GM19328 (cell line): ENCODE measurements around the gene MYRIP.
"Not testable (repeated sequence)": the region's sequence is repeated elsewhere in the genome, so short reads cannot be mapped to it uniquely, and the experiment has no call there.

Experiments used
- ATAC-seq: cut with Tn5 transposase; IDR thresholded peaks from one replicate; pipeline ENCODE4 v1.9.1; 2021; ENCODE audit warnings: mild to moderate bottlenecking, moderate library complexity; ENCODE audit not compliant: unreplicated experiment

MYRIP gene

DNA sequence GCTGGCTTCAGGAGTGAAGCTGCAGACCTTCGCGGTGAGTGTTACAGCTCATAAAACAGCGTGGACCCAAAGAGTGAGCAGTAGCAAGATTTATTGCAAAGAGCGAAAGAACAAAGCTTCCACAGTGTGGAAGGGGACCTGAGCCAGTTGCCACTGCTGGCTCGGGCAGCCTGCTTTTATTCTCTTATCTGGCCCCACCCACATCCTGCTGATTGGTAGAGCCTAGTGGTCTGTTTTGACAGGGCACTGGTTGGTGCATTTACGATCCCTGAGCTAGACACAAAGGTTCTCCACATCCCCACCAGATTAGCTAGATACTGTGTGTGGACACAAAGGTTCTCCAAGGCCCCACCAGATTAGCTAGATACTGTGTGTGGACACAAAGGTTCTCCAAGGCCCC is 267.7 kb downstream of the MYRIP start:
- not testable (repeated sequence) for ATAC-seq

DNA sequence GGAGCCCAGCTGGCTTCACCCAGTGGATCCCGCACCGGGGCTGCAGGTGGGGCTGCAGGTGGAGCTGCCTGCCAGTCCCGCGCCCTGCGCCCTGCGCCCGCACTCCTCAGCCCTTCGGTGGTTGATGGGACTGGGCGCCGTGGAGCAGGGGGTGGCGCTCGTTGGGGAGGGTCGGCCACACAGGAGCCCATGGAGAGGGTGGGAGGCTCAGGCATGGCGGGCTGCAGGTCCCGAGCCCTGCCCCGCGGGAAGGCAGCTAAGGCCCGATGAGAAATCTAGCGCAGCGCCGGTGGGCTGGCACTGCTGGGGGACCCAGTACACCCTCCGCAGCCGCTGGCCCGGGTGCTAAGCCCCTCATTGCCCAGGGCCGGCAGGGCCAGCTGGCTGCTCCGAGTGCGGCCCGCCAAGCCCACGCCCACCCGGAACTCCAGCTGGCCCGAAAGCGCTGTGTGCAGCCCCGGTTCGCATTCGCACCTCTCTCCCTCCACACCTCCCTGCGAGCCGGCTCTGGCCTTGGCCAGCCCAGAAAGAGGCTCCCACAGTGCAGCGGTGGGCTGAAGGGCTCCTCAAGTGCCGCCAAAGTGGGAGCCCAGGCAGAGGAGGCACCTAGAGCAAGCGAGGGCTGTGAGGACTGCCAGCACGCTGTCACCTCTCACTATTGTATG is 268.6 kb downstream of the MYRIP start:
- not testable (repeated sequence) for ATAC-seq

DNA sequence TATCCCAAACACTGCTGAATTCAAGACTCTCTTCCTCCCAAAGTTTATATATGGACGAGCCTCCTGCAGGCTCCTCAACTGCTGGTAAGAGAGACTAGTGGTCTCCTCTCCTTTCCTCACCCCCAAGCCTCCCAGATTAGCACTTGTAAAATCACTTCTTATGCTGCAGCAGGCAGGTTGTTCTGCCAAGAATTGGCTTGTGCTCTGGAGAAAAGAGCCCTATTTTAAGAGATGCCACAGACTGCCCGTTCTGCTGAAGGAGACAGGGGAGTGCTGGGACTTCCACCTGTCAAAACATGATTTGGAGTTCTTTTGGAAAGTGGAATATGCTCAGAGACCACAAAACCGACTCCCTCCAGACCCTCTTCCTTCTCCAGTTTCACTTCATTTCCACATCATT is 269.2 kb downstream of the MYRIP start:
- no peak for ATAC-seq

DNA sequence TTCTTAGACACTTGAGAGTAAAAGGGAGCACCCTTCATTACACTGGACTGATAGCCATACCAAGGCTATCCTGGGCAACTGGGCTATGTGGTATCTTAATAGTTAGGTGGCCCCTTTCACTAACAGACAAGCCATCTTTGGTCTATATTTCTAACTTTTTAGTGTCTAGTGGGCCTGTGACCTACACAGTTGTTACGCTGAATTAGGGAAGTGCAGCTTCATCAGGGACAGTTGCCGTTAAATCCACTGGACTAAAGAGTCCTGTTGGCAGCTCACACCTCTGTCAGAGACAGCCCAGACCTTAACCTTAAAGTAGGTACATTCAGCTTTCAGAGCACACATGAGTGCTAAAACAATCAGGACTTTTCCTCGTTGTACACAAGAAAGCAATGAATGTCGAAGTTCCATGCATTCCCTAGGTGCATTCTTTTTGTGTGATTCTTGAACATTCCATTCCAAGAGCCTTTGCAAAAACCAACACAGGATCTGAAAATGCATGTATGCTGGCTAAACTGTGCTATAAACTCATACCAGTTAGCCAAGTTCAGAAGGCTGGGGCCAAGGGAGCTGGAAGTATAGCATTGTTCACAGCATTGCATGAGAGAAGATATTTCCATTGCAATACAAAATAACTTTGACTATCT is 269.9 kb downstream of the MYRIP start:
- no peak for ATAC-seq

DNA sequence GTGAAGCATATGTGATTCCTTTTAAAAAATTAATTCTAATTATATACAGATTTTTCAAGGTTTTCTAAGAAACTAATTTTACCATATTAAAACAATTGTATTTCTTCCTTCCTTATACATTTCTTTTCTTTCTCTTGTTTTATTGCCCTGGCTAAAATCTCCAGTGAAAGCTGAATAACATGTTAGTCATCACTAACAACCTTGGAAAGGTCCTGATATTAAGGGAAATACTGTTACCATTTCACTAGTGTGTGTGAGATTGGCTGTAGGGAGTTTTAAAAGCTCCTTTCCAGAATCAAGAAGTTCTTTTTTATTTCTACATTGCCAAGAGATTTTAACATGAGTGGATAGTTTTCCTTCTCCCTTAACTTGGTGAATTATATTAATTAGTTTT is 270.4 kb downstream of the MYRIP start:
- no peak for ATAC-seq

DNA sequence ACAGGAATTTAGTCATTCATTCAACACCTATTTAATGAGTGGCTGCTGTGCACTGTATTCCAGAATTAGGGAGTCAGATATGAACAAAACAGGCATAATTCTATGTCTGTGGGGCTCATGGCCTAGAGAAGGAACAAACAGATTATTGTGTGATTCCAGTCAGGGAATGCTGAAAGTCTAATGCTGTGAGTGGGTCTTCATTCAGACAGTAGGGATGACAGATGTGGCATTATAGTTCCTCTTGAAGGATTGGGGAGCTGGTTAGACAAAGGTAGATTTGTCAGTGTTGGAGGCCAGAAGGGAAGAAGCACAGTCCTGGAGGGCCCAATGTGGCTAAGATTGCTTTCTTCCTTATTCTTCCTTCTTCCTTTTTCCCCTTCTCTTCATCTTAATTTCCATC is 273.7 kb downstream of the MYRIP start:
- ATAC-seq = no peak

DNA sequence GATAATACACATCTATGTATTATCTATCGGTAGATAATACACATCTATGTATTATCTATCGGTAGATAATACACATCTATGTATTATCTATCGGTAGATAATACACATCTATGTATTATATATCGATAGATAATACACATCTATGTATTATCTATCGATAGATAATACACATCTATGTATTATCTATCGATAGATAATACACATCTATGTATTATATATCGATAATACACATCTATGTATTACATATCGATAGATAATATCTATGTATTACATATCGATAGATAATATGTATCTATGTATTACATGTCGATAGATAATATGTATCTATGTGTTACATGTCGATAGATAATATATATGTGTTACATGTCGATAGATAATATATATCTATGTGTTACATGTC is 275.0 kb downstream of the MYRIP start:
- ATAC-seq = not testable (repeated sequence)

DNA sequence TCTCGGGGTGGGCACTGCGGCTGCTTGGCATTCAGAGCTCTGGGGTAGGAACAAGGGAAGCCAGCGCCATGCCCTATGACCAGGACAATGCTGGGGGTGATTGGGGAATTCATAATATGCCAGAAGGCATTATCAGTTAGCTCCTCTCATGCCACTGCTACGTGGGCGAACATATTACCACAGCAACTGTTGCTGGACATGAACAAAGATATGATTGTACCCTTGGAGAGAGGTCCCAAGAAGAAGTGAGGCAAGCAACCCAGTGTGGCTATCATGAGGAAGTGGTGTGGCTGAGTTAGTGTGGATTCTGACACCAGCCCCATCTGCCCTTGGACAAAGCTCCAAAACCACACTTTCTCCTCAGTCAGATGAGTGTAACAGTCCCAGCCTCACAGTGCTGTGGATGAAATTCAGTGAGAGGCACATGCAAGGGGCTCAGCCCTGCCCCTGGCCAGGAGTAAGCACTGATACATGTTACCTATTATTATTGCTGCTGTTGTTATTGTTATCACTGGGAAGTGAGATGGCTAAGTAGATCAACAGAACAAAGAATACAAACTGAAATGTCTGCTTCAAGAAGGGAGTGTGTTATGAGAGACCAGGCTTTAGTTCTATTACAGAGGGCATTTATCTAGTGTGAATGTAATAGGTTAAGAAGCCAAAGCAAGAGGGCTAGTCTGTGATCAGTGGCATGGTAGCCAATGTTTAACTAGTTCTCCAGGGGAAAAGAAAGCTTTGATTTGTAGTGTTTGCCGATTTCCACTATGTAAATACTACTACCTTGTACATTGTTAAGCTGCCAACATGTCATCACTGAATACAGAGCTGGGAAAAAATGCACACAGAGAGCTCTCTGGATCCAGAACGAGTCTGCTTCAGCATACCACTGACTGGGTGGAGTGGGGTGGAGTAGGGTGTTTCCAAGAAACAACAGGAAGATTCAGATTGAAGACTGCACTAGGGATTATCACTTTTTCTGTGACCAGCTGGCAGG is 277.8 kb downstream of the MYRIP start:
- ATAC-seq = no peak

DNA sequence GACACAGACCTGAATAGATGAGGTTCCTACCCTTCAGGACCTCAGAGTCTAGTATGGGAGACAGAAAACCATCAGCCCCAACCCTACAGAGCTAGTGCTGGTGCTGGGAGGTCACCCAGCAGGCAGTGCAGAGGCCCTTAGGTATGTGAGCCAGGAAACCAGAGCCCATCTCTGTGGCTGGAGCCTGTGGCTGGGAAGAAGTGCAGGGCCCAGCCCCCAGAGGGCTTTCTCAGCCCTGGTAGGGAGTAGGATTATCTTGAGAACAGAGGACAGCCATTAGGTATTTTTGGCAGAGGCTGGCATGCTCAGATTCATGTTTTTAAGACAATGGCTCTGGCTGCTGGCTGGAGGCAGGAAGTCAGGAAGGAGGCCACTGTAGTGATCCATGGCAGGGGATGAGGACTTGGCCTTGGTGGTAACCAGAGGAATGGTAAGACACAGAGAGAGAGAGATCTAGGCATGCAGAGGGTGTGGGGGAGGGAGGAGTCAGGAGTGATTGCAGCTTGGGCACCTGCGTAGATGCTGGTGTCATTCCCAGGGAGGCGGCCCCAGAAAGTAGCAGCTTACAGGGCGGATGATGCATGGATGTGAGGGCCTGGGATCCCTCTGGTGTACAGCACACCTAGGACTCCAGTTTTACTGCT is 279.2 kb downstream of the MYRIP start:
- no peak for ATAC-seq

DNA sequence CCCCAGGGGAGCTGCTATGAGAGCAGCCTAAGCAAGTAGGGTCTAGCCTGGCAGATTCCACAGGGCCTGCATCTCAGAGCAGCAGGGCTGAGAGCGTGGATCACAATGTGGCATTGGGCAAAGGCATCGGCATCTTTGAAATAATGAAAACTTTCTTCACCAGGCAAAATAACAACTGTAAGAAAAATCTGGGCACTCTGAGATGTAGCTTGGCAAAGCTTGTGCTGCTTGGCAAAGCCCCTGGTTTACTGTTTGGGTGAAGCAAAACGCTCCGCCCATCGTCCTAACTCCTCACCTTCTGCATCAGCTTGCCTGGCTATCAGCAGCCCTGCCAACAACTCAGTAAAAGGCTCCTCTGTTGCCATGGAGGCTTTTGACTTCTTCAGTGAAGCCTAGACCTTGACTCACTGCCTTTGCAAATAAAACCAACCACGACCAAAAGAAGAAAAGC is 287.3 kb downstream of the MYRIP start:
- ATAC-seq = no peak

DNA sequence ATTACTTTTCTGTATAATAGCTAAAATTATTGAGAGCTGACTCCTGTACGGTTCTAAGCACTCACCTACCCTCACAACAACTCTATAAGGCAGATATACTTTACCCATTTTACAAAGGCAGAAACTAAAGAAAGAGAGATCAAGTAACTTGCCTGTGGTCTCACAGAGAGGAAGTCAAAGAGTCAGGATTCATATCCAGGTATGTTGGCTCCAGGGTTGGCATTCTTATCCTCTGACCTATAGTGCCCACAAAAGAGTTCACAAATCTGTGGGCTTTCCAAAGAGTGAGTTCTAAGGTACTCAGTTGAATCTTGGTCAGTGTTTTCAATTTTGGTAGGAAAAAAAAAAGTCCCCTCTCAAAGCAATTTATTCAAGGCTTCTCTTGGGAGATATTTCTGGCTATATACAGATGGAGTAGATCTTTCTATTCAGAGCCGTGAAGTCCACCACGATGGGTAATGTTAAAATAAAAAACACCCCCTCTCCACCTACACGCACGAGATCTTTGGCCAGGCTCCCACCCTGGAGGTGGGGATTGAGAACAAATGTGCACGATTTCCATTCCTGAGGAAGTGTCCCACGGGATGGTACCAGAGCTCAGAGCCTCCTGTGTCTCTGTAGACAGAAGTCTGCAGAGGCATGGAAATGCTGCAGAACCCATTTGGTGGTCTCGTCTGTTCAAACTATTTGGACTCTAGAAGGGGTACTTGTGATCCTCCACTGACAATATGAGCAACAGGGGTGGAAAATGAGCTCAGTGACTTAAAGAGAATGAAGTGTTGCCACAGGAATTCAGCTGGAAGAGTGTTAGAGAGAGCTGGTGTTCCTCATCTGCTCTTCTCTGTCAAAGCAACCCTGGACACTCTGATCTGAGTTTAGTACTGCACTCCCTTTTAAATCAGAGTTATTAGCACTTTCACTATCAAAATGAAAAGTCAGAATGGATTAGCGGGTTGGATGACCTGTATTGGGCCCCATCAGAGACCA is 288.0 kb downstream of the MYRIP start:
- no peak for ATAC-seq

DNA sequence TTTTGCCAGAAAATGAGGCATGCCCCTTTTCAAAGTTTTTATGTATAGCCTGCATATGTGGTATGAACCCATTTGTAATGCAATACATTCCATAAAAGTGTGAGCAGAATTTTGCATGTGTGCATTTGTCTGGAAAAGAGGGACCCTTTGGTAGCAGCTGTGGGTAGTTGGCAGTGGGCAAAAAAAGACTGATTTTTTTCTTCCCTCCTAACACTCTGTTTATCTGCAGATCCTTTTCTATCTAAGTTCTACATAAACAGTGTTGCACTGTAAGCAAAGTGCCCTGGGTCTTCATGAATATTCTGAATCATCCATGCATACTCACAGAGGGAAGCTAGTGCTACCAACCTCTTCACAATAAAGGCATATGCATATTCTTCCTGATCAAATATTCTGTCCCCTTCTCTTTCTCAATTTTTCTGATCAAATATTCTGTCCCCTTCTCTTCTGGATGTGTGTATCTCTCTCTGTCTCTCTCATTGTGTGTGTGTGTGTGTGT is 288.9 kb downstream of the MYRIP start:
- ATAC-seq = no peak

DNA sequence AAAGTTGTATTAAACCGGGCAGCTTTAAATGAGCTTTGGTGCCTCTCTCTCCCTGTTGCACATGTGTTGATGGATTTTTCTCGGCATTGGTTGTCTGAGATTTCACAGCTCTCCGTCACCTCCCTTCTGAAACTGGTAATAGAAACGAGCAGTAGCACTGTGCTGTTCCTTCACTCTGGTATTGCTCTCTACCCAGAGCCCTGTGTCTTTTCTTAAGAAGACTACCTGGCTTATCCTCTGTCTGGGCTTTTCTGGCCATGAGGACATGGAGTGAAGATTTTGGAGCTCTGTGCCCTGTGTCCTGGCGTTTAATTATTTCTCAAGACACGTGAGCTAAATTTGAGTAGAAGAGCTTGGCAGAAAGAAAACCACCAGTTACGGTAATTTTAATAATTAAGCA is 290.5 kb downstream of the MYRIP start:
- ATAC-seq = no peak

DNA sequence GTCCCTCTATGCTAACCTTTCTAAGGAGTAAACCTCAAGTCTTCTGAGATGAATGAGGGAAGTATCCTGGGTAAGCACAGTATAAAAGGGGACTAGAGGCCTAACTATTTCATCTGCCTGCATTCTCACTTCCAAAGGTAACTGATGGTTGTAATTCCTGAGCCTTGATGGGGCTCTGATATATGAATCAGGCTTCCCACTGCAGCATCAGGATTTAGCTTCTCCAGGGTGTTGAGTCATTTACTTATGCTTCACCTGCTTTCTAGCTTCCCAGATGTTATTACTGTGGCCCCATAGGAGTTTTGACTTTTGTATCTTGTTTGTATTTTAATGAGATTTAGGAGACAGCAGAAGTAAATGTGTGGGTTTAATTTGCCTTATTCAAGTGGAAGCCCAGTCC is 292.8 kb downstream of the MYRIP start:
- ATAC-seq = no peak

DNA sequence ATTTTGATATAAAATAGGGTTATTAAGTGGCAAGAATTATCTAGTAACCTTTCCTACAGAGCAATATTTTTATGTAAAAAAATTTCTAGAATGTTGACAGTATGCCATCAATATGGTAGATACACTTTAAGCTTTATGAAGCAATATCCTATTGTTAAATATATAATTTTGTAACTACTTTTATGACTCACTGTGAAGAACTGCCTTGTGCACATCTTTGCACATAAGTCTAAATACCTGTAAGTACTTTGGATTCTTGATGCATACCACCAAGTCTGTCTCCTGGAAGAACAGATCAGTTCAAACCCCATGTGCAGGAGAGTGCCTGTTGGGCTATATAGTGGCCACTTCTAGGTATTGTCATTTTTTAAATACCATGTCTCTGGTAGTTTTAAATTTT is 294.4 kb downstream of the MYRIP start:
- ATAC-seq = no peak

DNA sequence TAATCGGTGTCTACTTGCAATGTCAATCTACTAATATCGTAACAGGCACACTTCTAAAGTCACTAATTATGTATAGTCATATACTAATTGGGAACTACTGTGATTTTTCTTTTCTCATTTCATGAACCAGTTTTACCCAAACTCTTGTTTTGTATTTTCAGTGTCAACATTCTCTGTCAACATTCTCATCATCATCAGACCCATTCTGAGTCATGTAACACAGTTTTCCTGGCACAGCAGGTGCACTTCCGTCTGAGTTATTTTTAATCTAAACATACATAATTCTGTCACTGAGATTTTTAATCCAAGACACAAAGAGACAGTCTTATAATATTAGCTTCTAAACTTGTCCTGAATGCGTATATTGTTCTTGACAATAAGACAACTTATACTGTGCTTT is 295.0 kb downstream of the MYRIP start:
- no peak for ATAC-seq

DNA sequence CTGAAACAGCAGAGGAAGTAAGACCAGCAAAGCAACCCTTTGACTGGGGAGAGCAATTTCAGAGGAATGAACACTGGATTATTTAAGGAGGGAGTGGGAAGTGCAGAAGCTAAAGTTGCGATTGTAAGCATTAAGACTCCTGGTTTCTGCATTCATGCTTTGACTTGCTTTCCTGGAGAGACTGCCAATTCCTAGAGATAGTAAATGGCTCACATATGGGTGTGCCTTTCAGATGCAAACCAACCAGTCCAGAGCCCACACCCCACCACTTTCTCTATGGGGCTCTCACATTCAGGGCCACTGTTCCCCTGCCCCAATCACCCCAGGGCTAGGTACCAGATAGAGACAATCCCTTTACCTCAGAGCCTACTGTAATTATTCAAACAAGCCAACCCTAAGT is 299.2 kb downstream of the MYRIP start:
- ATAC-seq = no peak

DNA sequence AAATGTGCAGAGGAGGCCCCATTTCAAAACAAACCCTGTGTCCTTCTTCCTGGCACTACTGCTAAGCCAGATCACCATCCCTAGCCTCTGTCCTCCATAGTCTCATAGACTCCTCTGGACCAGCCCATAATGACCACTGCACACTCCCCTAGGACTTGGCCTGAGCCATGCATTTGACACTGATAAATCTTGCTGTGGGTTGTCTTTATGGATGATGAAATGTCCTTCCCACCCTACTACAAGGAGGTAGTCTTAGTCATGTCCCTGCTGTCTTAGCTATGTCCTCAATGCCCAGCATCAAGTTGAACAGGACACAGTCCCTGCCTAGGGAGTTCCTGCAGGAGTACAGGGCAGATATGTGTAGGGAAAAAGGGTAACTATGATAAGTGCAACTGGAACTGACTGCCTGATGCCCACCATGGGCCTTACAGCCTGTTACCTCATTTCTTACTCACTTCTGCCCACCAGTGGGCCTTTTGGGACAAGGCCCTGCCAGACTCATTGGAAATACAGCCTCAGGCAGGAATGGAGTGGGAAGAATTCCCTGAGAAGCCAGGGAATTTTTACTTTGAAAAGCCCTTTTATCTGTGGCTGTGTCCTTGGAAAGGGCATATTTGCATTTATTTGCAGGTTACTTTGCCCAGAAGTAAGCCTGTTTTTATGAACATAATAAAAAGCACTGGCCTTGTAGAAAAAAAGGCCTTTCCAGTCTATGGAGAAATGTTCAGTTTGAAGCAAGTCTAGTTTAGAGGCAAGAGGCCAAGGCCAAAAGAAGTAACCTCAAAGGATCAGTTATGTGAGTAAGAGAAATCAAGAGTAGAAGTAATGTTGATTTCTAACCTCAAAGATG is 300.5 kb downstream of the MYRIP start:
- ATAC-seq = no peak
